Cardiac muscle cell (in vitro differentiated cells and primary cell): Measurements from ENCODE around the gene TMEM147. TPM values are rescaled to one million over a fixed set of nuclear protein-coding genes. Genes with fewer than 3 reads are reported as not detected.

Experiments
- DNase-seq, 2 donors: peaks; one replicate each; pipeline versions ENCODE4 v3.0.0 to v3.0.0-alpha.2; 2010 to 2017; ENCODE audit warnings: low read depth in 1 of 2, low spot score in 1 of 2
- H3K27ac ChIP-seq: fragments of 200-600 bp; sonication (generic); 2 replicates; pipeline ENCODE4 v1.5.1; 2016
- H3K27me3 ChIP-seq: fragments of 200-600 bp; sonication (generic); 2 replicates; pipeline ENCODE4 v1.6.0; 2016; ENCODE audit warnings: control low read depth
- H3K36me3 ChIP-seq: fragments of 200-600 bp; sonication (generic); 2 replicates; pipeline ENCODE4 v1.5.1; 2016; ENCODE audit warnings: control low read depth
- H3K4me1 ChIP-seq: fragments of 200-600 bp; sonication (generic); 2 replicates; pipeline ENCODE4 v1.8.1; 2017; ENCODE audit warnings: low read depth, mild to moderate bottlenecking, mixed run types
- H3K4me3 ChIP-seq: fragments of 200-600 bp; sonication (generic); 2 replicates; pipeline ENCODE4 v1.5.1; 2016; ENCODE audit warnings: mild to moderate bottlenecking
- H3K9me3 ChIP-seq: fragments of 200-600 bp; sonication (generic); 2 replicates; pipeline ENCODE4 v1.5.1; 2017; ENCODE audit warnings: low read depth, mild to moderate bottlenecking, control low read depth
- polyA plus RNA-seq: library from polyadenylated mRNA; unstranded; fragments of >200 nt; fragmentation: Nextera tagmentation; extraction: Ambion mirVana; gene quantifications from 2 replicates; pipeline ENCODE4 v1.2.1, GENCODE V29; 2016
- total RNA-seq: library from RNA; depleted of rRNA; stranded (reverse); fragments of >200 nt; gene quantifications from 2 replicates; pipeline ENCODE4 v1.2.3, GENCODE V29; 2016
- TF ChIP-seq, protein P1 (sequence below): IDR thresholded peaks from 2 replicates; pipeline ENCODE4 v1.5.1; 2012; ENCODE audit warnings: low read depth, mild to moderate bottlenecking, low read length

TMEM147 gene
- total and polyA plus RNA-seq, 2 experiments from 2014 or later = 95.9 to 260 TPM

DNA sequence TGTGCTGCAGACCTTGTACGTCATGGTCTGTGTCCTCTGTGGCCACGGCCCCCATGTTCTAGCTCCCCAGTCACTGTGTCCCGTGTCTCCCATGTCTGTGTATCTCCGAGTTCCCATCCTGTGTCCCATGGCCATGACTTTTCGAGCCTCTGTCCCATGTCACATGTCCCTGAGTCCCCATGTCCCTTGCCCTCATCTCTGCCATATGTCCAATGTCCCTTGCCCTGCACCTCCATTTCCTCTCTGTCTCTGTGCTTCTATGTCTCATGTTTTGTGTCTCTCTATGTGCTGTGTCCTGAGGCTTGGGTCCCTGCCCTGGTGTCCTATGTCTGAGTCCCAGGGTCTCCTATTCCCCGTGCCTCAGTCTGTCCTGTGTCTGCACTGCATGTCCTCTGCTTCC, 16.0 kb downstream of the TMEM147 start:
- Histone ChIP-seq H3K9me3 (no peaks in the 10 kb centered on the region), H3K27ac (no peak overlapping the region), H3K4me1 (no peaks in the 10 kb centered on the region), H3K36me3 (no peaks in the 10 kb centered on the region), H3K27me3 (peaks cover 42% of the 10 kb centered on the region), H3K4me3 (no peak overlapping the region)
- DNase-seq = no peak
- TF ChIP-seq, protein P1, sequence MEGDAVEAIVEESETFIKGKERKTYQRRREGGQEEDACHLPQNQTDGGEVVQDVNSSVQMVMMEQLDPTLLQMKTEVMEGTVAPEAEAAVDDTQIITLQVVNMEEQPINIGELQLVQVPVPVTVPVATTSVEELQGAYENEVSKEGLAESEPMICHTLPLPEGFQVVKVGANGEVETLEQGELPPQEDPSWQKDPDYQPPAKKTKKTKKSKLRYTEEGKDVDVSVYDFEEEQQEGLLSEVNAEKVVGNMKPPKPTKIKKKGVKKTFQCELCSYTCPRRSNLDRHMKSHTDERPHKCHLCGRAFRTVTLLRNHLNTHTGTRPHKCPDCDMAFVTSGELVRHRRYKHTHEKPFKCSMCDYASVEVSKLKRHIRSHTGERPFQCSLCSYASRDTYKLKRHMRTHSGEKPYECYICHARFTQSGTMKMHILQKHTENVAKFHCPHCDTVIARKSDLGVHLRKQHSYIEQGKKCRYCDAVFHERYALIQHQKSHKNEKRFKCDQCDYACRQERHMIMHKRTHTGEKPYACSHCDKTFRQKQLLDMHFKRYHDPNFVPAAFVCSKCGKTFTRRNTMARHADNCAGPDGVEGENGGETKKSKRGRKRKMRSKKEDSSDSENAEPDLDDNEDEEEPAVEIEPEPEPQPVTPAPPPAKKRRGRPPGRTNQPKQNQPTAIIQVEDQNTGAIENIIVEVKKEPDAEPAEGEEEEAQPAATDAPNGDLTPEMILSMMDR = no peak

DNA sequence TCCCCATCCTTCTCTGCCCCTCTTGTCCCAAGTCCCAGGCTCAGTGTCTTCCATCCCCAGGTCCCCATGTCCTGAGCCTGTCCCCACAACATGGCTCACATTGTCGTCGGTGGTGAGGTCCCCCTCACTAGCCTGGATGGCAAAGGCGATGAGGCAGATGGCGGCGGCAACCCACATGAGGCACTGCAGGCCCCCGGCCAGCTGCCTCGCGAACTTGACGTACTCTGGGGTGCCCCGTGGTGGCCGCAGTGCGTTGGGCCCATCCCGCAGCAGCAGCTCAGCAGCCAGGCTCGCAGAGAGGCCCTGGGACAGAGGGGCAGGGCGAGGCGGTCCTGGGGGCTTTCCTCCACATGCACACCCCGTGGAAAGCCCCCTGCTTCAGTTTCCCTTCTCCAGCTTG, 16.9 kb downstream of the TMEM147 start:
- DNase-seq = no peak
- H3K27ac ChIP-seq = no peak overlapping the region
- peaks cover 42% of the 10 kb centered on the region for H3K27me3 ChIP-seq
- H3K4me3 ChIP-seq = no peak overlapping the region
- no peaks in the 10 kb centered on the region for H3K4me1 ChIP-seq
- TF ChIP-seq, protein P1 = no peak
- H3K36me3 ChIP-seq = no peaks in the 10 kb centered on the region
- H3K9me3 ChIP-seq = no peaks in the 10 kb centered on the region

DNA sequence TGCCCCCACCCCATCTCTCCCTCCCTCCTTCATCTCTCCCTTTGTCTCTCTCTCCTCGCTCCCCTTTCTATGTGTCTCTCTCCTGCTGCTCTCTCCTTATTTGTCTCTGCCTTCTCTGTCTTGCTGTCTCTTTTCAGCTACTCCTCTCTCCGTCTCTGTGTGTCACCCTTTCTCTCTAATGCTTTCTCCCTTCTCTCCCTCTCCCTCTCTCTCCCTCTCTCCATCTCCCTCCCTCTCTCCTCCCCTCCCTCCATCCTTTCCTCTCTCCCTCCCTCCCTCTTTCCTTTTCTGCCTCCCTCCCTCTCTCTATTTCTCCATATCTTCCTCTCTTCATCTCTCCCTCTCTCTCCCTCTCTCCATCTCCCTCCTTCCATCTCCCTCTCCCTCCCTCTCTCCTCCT, 17.4 kb downstream of the TMEM147 start:
- Histone ChIP-seq H3K4me3 (no peak overlapping the region), H3K9me3 (no peaks in the 10 kb centered on the region), H3K4me1 (no peaks in the 10 kb centered on the region), H3K36me3 (no peaks in the 10 kb centered on the region), H3K27ac (no peak overlapping the region), H3K27me3 (peaks cover 42% of the 10 kb centered on the region)
- DNase-seq = no peak
- TF ChIP-seq, protein P1 = no peak

DNA sequence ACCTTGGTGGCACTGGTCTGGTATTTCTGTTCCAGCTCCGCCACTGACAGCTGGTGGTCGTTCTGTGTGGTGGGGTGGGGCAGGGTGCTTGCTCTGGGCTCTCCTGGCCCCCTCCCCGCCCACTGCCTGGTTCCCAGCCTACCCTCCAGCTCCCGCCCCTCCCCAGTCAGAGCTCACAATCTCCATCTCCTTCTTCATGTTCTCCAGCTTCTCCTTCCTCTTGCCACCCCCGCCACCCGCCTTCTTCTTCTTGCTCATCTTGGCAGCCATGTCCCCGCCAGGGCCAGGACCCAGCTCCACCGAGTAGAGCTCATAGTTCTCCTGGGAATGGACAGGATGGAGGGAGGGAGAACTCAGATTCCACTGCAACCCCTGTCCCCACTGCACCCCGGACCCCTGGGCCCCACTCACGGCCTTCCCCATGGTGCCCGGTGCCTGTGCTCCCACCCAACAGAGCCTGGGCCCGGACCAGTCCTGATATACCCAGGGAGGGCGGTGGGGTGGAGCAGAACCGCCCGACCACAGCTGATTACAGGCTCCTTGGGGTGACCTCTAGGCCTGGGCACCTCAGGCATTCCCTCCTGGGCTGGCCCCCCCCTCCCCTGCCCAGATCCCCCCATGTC, 17.9 kb downstream of the TMEM147 start, which contains the start of gene ATP4A:
Gene ATP4A (minus strand): TSS at position 452 of the 623 bp plus-strand sequence. CDS start 29 bp downstream, at position 423.
- Histone ChIP-seq H3K27me3 (peaks cover 39% of the 10 kb centered on the region), H3K27ac (no peak within 1 kb of the TSS), H3K4me1 (no peaks in the 10 kb centered on the region), H3K4me3 (no peak within 1 kb of the TSS), H3K9me3 (no peaks in the 10 kb centered on the region), H3K36me3 (no peaks in the 10 kb centered on the region)
- DNase-seq = no peak
- TF ChIP-seq, protein P1 = no peak

DNA sequence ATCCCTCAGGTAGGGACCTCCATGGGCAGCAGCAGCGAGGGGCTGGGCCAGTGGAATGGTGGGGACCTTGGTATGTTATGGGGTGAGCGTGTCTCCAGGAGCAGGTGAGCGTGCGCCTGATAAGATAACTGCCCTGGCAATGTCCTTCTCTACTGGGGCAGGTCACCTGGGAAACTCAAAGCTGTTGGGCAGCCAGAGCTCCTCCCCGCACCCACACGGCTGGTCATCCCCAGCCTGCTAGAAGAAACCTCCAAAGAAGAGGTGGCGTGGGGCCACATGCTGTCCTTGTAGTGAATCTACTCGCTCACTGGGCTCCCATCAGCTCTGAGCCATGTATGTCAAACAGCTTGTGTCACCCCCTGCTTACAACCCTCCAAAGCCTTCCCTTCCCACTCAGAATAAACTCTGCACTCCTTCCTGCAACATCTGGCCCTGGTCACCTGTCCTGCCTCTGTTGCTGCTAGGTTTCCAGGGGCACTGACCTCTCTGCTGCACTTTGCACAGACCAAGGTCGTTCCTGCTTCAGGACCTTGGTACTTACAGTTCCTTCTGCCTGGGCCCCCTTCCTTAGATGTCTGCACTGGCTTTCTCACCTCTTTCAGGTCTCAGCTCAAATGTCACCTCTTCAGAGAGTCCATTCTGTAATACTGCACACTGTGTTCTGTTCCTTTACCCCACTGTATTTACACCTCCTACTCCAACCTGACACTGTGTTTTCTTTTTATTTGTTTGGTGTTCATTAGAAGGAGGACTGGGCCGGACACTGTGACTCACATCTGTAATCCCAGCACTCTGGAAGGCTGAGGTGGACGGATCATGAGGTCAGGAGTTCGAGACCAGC, 19.8 kb downstream of the TMEM147 start:
- DNase-seq = no peak
- H3K4me1 ChIP-seq = no peaks in the 10 kb centered on the region
- no peaks in the 10 kb centered on the region for H3K36me3 ChIP-seq
- H3K27me3 ChIP-seq = peaks cover 20% of the 10 kb centered on the region
- no peaks in the 10 kb centered on the region for H3K9me3 ChIP-seq
- TF ChIP-seq, protein P1 = no peak
- no peak overlapping the region for H3K27ac ChIP-seq
- no peak overlapping the region for H3K4me3 ChIP-seq
